ENCODE data around the gene SYT8.

- TF ChIP-seq REST (IDR thresholded peaks at IDR 0.05; ENCODE audit: borderline replicate concordance), result no peak
- TF ChIP-seq CTCF (IDR thresholded peaks at IDR 0.05; ENCODE audit: poor library complexity, severe bottlenecking), result no peak
- no peak for TF ChIP-seq EZH2 (IDR thresholded peaks at IDR 0.05; ENCODE audit: borderline replicate concordance, insufficient read depth, low read length, poor library complexity, severe bottlenecking)
- TF ChIP-seq MXI1 (conservative IDR thresholded peaks at IDR 0.05; ENCODE audit: poor library complexity, severe bottlenecking), result no peak
- no peak for TF ChIP-seq RAD21 (conservative IDR thresholded peaks at IDR 0.05)
Measured at GRCh38 chr11:1843098-1843473, 8.3 kb downstream of the SYT8 start.

Data from neural cell (in vitro differentiated cells).